Tracheal epithelial cell (primary cell): ENCODE results near the gene CHCHD10. TPM values are rescaled to one million over a fixed set of nuclear protein-coding genes. Genes with fewer than 3 reads are reported as not detected.

Experiments used
- total RNA-seq: library from RNA; depleted of rRNA; stranded (reverse); fragments of >200 nt; gene quantifications from 2 replicates; pipeline ENCODE4 v1.2.1, GENCODE V29; 2014

CHCHD10 gene
- 8.1 and 9.2 TPM in 2 replicates for total RNA-seq

DNA sequence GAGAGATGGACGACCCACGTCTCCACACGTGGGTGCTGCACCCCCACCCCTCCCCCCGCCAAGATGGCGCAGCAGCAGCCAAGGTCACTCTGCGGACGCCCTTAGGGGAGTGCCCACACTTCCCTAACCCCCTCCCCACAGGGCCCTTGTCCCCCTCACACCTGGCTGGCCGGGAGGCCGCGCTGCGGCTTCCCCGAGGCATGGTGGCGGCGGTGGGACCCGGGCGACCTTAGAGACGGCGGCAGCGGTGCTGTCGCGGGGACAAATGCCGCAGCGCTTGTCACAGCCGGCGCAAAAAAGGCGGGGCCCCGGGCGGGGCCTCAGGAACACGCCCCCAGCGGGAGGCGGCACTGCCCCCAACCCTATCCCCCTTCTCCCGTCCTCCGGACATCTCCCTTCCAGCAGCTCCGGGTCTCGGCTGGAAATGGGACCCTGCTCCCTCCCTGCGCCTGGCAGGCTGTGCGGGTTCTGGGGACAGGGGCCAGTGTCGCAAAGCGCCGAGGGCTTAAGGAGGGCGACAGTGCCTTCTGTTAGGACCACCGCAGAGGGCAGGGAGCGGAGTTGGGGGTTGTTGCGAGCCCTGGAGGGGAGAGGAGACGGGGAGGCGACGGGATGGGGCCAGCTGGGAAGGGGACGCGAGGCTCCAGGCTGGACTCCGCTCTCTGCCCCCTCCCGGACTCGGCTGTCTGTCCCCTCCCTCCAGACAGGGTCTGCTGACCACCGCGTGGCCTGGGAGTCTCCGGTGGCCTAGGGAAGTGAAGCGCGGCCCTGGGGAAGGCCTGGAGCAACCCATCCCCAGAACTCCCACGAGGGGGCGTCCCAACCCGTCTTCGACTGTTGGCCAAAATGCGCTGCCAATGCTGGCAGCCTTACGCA, at the start of gene CHCHD10:
Gene CHCHD10, minus strand, starts transcription at position 300 of the 876 bp plus-strand sequence. Its CDS starts 98 bp downstream, at position 202.

DNA sequence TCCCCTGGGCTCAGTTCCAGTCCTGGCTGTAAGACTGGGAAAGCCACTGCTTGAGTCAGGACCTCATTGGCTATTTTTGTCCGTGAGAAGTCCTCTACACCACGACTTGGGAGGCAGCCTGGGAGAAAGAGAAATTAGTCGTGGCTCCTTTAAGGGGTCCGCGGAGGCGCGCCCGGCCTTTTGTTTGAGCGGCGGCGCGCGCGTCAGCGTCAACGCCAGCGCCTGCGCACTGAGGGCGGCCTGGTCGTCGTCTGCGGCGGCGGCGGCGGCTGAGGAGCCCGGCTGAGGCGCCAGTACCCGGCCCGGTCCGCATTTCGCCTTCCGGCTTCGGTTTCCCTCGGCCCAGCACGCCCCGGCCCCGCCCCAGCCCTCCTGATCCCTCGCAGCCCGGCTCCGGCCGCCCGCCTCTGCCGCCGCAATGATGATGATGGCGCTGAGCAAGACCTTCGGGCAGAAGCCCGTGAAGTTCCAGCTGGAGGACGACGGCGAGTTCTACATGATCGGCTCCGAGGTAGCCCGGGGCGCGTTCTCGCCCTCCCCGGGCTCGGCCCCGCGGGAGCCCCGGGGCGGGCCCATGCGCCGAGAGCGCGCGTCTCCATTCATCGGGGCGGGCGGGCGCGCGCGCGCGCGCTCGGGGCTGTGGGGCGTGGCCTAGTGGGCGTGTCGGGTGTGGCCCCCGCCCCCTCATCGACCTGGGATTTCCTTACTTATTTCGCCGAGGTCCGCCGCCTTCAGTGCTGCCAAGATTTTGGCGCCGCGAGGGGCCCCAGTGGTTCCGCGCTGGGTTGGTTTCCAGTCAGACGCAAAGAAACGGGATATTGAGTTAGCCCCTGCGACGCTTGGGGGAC, 19.2 kb upstream of the CHCHD10 start, which contains the start of gene SMARCB1:
Gene SMARCB1, plus strand, starts transcription at position 215 of the 848 bp plus-strand sequence. Its CDS starts 204 bp downstream, at position 419.

DNA sequence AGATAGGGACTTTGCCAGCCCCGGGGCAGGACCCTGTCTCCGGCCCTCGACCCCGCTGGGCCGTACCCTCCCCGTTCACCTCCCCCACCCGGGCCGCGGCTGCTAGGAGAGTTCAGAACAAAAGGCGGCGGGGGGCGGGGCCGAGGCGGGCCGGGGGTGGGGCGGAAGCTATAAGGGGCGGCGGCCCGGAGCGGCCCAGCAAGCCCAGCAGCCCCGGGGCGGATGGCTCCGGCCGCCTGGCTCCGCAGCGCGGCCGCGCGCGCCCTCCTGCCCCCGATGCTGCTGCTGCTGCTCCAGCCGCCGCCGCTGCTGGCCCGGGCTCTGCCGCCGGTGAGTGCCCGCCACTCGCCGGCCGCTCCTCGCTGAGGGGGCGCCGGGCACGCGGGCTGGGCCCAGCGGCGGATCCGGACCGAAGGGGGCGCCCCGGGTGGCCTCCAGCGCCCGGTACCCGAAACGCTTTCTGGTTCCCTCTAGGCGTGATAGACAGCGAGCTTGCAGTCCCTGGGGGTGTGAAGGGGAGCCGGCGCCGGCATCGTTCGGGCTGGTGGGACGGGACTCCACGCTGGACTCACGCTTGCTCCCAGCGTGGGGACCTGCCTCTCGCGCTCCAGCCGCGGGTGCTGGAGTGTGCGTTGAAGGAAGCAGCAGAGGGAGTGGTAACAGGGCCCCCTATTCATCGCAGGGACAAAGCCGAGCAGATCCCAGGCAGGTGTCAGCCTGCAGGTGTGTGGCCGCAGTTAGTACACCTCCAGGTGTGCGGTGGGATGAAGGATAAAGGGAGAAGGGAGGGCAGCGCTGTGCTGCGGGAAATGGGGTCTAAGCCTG, 5.1 kb upstream of the CHCHD10 start, which contains the start of gene MMP11:
Gene MMP11, plus strand, starts transcription at position 201 of the 825 bp plus-strand sequence. Its CDS starts 22 bp downstream, at position 223.

DNA sequence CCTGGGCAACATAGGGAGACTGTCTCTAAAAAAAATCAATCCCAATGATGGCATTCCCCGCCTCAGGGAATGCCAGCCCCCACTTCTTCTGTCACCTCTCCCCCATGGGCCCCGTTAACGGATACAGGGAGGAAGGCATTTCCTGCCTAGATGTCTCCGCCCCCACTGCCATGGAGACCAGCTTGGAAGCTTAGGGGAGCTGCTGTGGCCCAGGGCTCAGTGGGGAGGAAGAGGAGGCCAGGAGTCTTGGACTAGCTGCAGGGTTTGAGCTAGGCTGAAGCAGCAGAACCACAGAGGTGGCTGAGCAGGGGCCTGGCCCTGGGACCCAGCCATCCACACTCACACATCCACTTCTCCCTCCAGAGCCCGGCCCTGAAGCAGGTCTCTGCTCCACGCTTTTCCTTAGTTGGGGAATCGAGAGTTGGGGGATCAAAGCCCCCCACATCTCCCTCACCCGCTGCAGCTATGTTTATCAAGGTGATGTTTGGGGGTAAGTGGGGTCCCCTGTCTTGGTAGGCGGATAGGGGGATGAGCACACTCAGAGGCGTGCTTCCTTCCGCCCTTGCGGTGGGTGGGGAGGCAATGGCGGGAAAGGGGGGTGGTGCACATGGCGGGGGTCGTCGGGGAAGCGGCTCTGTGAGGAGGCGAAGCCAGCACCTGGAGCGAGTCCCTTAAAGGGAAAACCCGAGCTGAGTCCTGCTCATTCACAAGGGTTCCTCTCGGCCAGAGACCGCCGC, 4.8 kb downstream of the CHCHD10 start, which contains the start of gene C22orf15:
Gene C22orf15, plus strand, starts transcription at position 149 of the 737 bp plus-strand sequence. Its CDS starts 317 bp downstream, at position 466.

DNA sequence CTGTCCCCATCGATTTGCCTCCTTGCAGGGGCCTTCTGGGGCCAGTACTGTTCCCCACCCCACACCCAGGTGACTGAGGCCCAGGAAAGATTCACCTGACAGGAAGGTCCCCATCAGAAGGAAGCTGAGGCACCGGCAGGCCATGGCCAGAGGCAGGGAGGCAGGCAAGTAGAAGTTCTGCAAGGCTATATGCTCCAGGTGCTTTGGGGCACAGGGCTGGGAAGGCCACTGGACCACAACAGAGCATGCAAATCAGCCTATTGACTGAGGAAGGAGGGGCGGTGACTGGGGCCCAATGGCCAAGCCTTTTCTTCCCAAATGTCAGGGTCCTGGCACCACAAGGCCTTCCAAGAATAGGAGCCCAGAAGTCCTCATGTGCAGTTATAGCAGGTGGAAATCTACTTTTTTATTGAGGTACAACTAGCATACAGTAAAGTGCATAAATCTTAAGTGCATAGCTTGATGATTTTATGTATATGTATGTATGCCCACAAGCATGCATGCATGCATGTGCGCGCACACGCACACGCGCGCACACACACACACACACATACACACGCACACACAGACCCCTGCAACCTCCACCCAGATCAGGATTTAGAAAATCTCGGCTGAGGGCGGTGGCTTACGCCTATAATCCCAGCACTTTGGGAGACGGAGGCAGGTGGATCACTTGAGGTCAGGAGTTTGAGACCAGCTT, 13.4 kb downstream of the CHCHD10 start, which contains the start of gene VPREB3:
Gene VPREB3, minus strand, starts transcription at position 206 of the 700 bp plus-strand sequence. Its CDS starts 62 bp downstream, at position 144.

DNA sequence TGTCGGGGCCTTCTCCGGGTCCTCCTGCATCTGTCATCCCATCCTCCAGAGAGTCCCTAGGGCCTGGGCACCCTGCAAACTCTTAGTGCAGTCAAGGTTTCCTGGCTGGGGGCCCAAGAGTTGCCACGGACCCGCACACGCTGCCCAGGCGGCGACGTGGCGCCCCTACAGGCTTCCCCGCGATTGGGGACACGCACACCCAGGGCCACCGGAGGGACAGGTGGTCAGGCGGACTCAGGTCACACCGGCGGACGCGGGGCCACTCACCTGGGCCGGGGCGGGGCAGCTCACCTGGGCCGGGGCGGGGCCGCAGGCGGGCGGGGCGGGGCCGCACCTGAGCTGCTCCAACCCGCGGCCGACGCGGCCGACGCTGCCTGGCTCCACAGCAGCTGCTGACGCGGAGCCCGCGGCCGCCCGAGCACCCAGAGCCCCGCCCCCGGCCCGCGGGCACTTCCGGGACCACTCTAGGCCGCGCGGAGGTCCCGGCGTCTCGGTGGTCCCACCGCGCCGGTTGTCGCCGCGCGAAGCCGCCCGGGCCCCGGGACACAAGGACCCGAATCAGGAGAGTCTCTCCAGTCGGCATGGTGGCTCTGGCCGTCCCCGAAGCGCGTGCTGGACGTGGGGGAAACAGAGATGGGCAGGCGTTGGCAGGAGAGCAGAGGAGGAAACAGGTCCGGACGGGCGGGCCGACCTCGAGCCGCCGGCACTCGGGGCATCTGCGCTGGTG, 16.9 kb downstream of the CHCHD10 start, which contains the start of gene ZNF70:
Gene ZNF70, minus strand, starts transcription at position 399 of the 727 bp plus-strand sequence. CDS start 5,972 bp downstream, outside the sequence.

Other genes with a start within 250 kb of the CHCHD10 start
- not detected in 2 replicates for gene IGLL1, start 187.7 kb downstream of the CHCHD10 start, total RNA-seq
- gene DRICH1, start 135.7 kb downstream of the CHCHD10 start, total RNA-seq, result not detected in 2 replicates
- under 0.01 TPM in 1 of 2 replicates, not detected in the other for gene RGL4, start 77.0 kb downstream of the CHCHD10 start, total RNA-seq
- gene ZNF70, start 16.9 kb downstream of the CHCHD10 start, total RNA-seq, result 0.85 and 1.9 TPM in 2 replicates
- gene VPREB3, start 13.5 kb downstream of the CHCHD10 start, total RNA-seq, result 1.2 TPM in 1 of 2 replicates, not detected in the other
- not detected in 2 replicates for gene C22orf15, start 5.0 kb downstream of the CHCHD10 start, total RNA-seq
- gene MMP11, start 4.9 kb upstream of the CHCHD10 start, total RNA-seq, result 3.4 TPM in 2 replicates
- gene SMARCB1, start 19.0 kb upstream of the CHCHD10 start, total RNA-seq, result 23.1 and 26.2 TPM in 2 replicates
- gene DERL3, start 71.0 kb upstream of the CHCHD10 start, total RNA-seq, result 1.2 TPM in 1 of 2 replicates, not detected in the other
- 8.3 and 11.1 TPM in 2 replicates for gene SLC2A11, start 89.9 kb upstream of the CHCHD10 start, total RNA-seq
- 383 and 403 TPM in 2 replicates for gene MIF, start 126.4 kb upstream of the CHCHD10 start, total RNA-seq
- 1.9 and 3.0 TPM in 2 replicates for gene GSTT2B, start 193.2 kb upstream of the CHCHD10 start, total RNA-seq
- 0.43 TPM in 1 of 2 replicates, not detected in the other for gene DDTL, start 198.9 kb upstream of the CHCHD10 start, total RNA-seq
- 98.9 and 118 TPM in 2 replicates for gene DDT, start 206.5 kb upstream of the CHCHD10 start, total RNA-seq
- gene GSTT2, start 212.2 kb upstream of the CHCHD10 start, total RNA-seq, result not detected in 2 replicates
- not detected in 2 replicates for gene GSTT4, start 237.5 kb upstream of the CHCHD10 start, total RNA-seq
- gene CABIN1, start 243.3 kb upstream of the CHCHD10 start, total RNA-seq, result 17.6 and 22.2 TPM in 2 replicates